ENCODE results near the gene CDK5.

The CDK5 gene

DNA sequence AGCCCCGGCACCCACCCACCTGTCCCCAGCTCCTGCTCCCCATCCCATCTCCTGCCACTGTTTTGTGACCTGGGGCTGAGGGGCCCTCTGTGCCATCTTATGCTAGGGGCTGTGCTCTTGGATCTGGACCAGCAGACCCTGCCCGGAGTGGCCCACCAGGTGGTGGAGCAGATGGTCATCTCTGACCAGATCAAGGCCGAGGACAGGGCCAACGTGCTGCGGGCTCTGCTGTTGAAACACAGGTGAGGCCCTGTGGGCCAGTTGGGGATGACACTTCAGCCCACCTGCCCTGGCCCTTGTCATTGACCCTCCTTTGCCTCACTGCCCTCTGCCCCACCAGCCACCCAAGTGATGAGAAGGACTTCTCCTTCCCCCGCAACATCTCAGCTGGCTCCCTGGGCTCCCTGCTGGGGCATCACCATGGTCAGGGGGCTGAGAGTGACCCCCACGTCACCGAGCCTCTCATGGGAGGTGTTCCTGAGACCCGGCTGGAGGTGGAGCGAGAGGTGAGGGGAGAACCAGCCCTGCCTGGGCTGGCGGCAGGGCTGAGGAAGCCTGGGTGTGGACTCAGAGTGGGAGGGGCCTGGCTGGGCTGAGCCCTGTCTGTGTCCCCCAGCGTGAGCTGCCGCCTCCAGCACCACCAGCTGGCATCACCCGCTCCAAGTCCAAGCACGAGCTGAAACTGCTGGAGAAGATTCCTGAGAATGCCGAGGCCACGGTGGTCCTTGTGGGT is 12.3 kb upstream of the CDK5 start:
- TF ChIP-seq POLR2AphosphoS5 (IDR thresholded peaks at IDR 0.05; ENCODE audit: low read depth, low read length) (no peak), TAF1 (IDR thresholded peaks at IDR 0.05; ENCODE audit: borderline replicate concordance, insufficient read depth, low read length) (no peak), SIN3A (IDR thresholded peaks at IDR 0.05; ENCODE audit: borderline replicate concordance, insufficient read depth, low read length) (no peak), FOXP2 (optimal IDR thresholded peaks at IDR 0.05; ENCODE audit: borderline replicate concordance, extremely low read depth, extremely low read length, insufficient read depth) (no peak)
- TF ChIP-seq, protein P1, sequence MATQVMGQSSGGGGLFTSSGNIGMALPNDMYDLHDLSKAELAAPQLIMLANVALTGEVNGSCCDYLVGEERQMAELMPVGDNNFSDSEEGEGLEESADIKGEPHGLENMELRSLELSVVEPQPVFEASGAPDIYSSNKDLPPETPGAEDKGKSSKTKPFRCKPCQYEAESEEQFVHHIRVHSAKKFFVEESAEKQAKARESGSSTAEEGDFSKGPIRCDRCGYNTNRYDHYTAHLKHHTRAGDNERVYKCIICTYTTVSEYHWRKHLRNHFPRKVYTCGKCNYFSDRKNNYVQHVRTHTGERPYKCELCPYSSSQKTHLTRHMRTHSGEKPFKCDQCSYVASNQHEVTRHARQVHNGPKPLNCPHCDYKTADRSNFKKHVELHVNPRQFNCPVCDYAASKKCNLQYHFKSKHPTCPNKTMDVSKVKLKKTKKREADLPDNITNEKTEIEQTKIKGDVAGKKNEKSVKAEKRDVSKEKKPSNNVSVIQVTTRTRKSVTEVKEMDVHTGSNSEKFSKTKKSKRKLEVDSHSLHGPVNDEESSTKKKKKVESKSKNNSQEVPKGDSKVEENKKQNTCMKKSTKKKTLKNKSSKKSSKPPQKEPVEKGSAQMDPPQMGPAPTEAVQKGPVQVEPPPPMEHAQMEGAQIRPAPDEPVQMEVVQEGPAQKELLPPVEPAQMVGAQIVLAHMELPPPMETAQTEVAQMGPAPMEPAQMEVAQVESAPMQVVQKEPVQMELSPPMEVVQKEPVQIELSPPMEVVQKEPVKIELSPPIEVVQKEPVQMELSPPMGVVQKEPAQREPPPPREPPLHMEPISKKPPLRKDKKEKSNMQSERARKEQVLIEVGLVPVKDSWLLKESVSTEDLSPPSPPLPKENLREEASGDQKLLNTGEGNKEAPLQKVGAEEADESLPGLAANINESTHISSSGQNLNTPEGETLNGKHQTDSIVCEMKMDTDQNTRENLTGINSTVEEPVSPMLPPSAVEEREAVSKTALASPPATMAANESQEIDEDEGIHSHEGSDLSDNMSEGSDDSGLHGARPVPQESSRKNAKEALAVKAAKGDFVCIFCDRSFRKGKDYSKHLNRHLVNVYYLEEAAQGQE (IDR thresholded peaks at IDR 0.05; ENCODE audit: insufficient read depth in 1 of 2, low read depth in 2 of 2, low read length in 2 of 2), result no peak

DNA sequence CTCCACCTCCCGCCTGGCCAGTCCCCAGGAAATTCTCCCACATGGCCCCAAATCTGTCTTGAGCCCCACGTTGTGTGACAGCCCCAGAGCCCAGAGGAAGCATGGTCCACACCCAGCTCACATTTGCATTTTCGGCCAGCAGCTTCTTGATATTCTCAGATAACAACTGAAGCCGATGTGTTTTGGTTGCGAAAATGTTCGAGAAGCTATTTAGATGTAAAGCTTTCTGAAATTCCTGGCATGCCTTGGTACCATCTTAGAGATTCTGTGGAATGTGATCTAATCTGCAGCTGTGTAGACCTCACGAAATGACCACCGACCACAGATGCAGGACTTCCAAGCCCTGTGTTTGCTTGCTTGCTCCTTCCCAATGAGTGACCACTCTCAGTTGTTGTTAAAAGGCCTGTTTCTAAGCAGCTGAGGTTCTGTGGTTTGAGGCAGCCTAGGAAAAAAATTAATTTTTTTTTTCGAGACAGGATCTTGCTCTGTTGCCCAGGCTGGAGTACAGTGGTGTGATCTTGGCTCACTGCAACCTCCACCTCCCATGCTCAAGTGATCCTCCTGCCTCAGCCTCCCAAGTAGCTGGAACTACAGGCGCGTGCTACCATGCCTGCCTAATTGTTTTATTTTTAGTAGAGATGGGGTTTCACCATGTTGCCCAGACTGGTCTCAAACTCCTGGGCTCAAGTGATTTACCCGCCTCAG is 10.5 kb upstream of the CDK5 start:
- no peak for TF ChIP-seq SIN3A (IDR thresholded peaks at IDR 0.05; ENCODE audit: borderline replicate concordance, insufficient read depth, low read length)
- TF ChIP-seq POLR2AphosphoS5 (IDR thresholded peaks at IDR 0.05; ENCODE audit: low read depth, low read length), result no peak
- TF ChIP-seq TAF1 (IDR thresholded peaks at IDR 0.05; ENCODE audit: borderline replicate concordance, insufficient read depth, low read length), result no peak
- TF ChIP-seq, protein P1 (IDR thresholded peaks at IDR 0.05; ENCODE audit: insufficient read depth in 1 of 2, low read depth in 2 of 2, low read length in 2 of 2), result no peak
- no peak for TF ChIP-seq FOXP2 (optimal IDR thresholded peaks at IDR 0.05; ENCODE audit: borderline replicate concordance, extremely low read depth, extremely low read length, insufficient read depth)

DNA sequence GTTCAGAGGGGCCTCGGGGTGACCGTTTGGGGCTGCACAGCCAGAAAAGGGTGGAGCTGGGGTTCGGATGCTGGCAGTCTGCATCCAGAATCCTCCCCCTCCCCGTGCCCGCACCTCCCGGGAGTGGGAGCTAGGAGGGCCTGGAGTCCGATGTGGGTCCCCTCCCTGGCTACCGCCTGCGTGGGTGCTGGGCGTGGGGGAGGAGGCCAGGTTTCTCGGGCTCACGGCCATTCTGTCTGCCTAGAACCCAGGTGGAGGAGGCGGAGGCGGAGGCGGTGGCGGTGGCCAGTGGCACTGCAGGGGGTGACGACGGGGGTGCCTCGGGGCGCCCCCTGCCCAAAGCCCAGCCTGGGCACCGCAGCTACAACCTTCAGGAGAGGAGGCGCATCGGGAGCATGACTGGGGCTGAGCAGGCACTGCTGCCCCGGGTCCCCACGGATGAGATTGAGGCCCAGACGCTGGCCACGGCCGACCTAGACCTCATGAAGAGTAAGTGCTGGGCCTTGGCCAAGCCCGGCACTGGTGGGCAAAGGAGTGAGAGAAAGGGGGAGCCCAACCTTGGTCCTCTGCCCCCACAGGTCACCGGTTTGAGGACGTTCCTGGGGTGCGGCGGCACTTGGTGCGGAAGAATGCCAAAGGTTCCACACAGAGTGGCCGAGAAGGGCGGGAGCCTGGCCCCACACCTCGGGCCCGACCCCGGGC is 8.7 kb upstream of the CDK5 start:
- TF ChIP-seq FOXP2 (optimal IDR thresholded peaks at IDR 0.05; ENCODE audit: borderline replicate concordance, extremely low read depth, extremely low read length, insufficient read depth), result no peak

DNA sequence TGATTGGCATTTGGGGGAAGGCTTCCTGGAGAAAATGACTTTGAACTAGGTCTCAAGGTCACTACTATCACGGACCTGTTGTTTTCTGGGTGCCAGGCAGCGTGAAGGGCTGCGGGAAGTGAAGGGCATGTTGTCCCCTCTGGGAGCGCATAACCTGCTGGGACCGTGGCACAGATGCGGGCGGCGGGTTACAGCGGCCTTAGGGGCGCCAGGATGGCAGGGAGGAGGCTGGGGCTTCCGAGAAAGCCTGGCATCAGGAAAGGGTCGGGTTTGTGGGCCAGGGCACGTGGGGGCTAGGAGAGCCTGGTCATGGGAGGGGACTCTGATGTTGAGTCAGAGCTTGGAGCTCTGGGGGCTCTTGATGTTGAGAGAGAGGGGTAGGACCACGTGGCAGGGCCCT is 7.8 kb upstream of the CDK5 start:
- TF ChIP-seq FOXP2 (optimal IDR thresholded peaks at IDR 0.05; ENCODE audit: borderline replicate concordance, extremely low read depth, extremely low read length, insufficient read depth) (no peak), TAF1 (IDR thresholded peaks at IDR 0.05; ENCODE audit: borderline replicate concordance, insufficient read depth, low read length) (no peak)

DNA sequence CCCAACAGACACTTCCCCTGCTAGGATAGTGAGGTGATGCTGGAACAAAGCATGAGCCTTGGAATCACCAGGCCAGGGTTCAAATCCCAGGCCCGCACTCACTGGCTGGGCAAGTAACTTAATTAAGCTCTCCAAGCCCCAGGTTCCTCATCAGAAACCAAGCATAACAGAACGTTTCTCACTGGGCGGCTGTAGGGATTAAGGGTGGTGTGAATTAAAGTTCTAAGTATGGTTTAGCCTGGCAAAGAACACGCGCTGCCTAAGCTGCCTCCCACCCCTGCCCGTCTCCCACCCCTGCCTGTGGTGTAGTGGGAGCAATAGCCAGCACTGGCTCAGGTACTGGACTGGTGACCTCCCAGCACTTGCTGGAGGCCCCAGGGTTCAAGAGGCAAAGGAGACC is 7.3 kb upstream of the CDK5 start:
- no peak for TF ChIP-seq TAF1 (IDR thresholded peaks at IDR 0.05; ENCODE audit: borderline replicate concordance, insufficient read depth, low read length)
- TF ChIP-seq, protein P1 (IDR thresholded peaks at IDR 0.05; ENCODE audit: insufficient read depth in 1 of 2, low read depth in 2 of 2, low read length in 2 of 2), result no peak
- no peak for TF ChIP-seq SIN3A (IDR thresholded peaks at IDR 0.05; ENCODE audit: borderline replicate concordance, insufficient read depth, low read length)
- TF ChIP-seq FOXP2 (optimal IDR thresholded peaks at IDR 0.05; ENCODE audit: borderline replicate concordance, extremely low read depth, extremely low read length, insufficient read depth), result no peak
- TF ChIP-seq POLR2AphosphoS5 (IDR thresholded peaks at IDR 0.05; ENCODE audit: low read depth, low read length), result no peak

DNA sequence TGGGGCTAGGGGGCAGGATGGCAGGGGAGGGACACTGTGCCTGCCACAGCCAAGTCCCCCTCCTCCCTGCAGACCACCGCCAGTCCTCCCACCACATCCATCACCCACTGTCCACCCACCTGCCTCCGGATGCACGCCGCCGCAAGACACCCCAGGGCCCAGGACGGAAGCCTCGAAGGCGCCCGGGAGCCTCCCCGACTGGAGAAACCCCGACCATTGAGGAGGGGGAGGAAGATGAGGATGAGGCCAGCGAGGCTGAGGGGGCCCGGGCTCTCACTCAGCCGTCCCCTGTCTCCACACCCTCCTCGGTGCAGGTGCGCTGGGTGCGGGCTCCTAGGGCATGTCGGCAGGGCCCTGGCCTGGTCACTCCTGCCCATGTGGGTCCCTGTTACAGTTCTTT is 6.8 kb upstream of the CDK5 start:
- TF ChIP-seq SIN3A (IDR thresholded peaks at IDR 0.05; ENCODE audit: borderline replicate concordance, insufficient read depth, low read length), result no peak
